NCI-H2107 (cell line): Measurements from ENCODE around the gene DMD.

Experiments
- DNase-seq: peaks from one replicate; lab custom pipeline; 2025; lab: John Stamatoyannopoulos, UW

Gene DMD

DNA sequence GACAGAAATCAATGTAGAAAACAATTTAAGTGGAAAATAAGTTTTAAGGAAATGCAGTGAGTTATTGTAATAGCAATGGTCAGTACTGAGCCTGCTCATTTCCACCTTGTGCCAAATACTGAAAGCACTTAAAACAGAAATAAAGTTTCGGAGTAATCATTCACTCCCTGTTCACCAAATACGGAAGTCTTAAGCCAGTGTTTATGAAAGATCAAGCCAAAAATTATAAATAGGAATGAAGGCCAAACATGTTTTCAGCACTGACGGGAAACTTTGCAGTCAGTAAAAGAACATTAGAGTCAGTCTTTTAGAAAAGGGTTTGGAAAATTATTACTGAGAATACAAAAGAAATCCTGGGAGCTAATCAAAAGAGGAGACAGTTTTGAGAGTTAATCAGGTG, 178.6 kb downstream of the DMD start:
- DNase-seq = no peak

DNA sequence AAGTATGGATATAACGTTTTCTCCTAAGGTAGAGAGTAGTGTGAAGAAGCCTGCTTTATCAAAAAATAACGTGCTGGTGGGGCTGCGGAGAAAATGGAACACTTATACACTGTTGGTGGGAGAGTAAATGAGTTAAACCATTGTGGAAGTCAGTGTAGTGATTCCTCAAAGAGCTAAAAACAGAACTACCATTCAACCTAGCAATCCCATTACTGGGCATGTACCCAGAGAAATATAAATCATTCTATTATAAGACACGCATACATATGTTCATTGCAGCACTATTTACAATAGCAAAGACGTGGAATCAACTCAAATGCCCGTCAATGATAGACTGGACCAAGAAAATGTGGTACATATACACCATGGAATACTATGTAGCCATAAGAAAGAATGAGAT, 196.4 kb downstream of the DMD start:
- no peak for DNase-seq

DNA sequence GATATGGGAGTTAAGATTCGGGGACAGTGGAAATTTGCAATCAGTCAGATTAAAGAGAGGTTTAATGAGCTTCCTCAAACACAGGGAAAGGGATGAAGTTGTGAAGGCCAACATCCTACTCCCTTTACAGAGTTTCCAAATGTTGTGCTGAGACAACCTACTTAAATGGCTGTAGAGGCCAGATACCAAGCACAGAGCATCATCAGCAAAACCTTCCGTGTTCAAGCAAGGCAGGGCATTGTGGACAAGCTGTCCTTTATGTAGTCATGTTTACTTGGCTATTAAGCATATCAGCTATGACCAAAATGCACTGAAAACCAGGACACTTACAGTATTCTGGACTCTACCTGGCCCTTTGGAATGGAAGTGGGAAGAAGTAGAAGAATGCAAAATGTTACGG, 197.3 kb downstream of the DMD start:
- DNase-seq = no peak

DNA sequence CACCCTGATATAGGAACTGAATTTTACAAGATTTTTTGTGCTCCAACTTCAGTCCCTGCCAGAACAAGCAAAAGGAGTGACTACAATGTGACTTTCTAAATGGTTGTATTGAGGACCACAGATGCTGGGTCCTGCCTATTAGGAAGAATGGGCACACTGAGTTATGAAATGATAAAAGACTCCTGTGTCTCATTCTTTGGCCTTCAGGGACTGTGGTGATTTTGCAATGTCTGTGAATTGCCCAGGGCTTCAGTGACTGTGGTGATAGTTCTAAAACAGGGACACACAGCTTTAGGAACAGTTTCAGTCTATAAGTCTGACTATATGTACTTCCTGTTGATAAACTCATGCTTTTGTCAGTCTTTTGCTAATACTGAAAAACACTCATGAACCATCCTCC, 210.2 kb downstream of the DMD start:
- no peak for DNase-seq

DNA sequence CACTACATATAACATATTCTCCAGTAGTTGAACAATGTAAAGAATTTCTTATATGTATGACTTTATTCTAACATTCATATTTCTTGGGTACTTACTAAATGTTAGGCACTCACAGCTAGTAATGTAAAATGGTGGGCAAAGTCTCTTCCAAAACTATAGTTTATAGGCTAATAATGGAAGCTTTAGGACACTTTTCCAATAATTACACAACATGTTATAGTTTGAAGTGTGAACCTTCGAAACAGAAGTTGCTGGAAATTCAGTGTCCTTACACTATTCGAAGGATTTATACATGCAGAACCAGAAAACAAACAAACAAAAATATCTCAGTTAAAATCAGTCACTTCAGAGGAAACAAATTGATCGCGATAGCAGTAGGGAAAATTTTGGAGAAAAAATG, 212.6 kb downstream of the DMD start:
- no peak for DNase-seq

DNA sequence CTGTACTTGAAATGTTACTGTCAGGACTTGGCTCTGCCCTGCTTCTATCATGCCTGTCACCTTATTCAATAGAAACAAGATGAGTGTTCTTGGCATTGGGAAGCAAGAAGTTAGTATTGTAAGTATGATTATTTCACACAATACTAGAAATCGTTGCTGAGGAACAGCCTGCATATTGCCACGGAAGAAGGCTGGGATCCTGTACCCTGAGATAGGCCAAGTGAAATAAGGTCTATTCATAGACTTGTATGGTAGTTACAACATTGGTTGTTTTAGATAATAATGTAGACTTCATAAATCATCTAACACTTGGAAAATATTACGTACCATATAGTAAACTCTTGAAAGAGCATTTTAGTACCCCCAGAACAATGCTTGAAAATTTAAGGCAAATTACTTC, 215.9 kb downstream of the DMD start:
- DNase-seq = no peak

DNA sequence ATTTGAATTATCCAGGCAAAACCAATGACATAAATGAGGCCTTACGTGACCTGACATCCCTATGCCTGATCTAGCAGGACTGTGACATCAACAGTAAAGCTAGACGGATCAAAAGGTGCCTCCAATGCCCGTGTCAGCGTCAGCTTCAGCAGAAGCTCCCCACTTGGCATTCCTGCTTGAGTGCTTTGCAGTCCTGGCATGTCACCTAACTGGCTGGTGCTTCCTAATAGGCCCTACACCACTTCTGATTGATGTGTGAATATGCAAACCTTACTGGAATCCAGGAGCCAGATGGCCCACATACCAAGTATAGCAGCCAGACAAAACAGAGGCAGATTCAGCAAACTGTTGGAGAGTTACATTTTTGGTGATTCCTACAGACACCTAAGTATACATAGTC, 224.2 kb downstream of the DMD start:
- no peak for DNase-seq

DNA sequence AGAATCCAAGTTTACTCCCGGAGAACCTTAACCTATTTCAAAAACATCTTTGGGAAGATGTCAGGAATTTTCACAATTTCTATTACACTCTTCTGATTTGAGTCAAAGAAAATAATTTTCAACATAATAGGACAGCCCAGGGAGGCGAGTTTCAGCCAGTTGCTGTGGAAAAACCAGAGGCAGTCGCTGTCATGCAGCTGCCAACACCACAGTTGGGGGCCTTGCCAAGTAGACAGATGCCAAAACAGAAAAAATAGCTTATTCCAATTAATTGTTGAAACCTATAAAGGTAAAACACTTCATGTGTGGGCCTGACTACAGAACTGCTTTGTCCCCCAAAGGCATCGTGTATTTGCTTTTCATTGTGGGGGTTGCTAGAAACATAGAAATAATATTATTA, 225.8 kb downstream of the DMD start:
- DNase-seq = no peak

DNA sequence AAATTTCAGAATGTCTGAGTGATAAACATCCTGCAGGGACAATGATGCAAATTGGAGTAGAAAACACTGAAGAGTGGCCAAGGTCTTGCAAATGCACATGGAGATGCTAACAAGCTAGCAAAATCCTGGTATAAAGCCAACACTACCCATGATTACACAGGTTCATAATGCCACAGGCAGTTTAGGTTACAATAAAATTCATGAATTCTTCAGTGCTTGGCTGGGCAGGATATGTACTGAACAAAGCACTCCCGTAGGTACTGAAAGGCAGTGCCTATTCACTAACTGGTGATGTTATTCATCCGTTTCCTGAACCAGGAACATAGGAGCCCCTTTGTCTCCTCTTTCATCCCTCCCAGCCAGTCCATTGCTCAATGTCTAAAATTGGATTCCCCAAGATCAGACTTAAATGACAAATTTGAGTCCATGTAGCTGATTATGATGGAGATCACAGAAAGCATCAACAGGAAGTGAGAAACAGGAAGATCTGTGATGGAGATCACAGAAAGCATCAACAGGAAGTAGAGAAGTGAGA, 244.5 kb downstream of the DMD start:
- DNase-seq = no peak

DNA sequence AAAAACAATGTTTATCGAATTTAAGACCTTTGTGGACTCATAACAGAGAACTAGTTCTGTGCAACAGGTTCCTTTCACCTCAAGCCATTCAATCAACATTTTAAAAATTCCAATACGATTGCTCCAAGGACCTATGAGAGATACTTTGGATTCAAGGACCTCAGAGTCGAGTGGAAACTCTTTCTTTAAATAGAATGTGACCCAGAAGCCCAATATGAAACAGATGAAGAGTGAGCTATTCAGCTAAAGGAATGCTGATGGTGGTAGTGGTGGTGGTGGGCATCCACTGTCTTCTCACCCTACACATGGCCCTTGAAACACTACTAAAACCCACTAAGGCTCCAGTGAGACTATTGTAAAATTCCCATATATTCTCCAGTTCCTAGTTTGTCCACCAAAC, 257.2 kb downstream of the DMD start:
- DNase-seq = no peak

DNA sequence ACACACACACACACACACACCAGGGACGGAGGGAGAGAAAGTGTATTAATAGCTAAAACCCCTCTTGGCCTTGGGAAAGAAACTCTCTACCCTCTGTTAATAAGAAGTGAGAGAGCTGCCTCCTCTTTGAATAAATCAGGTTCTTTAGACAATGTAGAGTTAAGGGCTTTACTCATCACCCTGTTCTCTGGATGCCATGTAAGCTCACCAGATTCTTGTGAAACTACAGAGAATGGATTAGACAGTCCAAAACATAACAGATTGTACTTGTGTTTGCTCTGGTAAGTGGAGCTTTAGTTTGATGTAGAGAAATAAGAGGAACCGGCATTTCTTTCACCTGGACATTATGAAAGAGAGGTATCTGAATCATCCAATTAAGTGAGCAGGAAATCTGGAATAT, 263.2 kb downstream of the DMD start:
- no peak for DNase-seq

DNA sequence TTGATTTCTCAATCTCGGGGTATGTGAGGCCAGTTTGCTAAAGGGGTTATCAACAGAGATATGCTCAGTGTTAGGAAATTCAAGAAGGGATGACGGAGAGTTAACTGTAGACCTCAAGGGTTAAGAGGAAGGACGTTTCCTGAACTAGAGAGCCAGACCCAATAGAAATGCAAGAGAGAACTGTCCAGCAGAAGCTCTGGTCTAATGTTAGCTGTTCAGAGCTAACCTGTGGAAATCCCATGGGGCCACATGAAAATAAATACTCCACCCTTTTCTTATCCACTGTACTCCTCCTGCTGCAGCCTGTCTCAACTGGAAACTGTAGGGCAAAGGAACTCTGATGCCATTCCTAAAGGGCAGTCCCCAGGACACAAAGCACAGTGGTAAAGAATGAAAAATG, 274.3 kb downstream of the DMD start:
- DNase-seq = no peak

DNA sequence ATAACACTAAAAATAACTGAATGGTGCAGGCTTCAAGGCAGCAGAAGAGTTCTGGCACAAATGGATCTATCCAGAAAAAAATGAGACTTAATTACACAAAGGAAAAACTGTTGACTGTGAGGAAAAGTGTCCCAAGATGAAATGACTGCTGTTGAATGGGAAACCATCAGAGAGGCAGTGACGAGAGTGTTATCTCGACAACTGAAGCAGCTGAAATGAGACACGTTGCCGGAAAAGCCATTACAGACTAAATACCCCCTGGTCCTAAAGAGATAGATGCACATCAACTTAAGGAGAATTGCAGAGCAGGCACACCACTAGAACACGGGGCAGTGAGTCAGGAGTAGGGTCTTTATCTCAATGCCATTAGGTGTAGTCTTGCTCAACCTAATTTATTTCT, 277.8 kb downstream of the DMD start:
- DNase-seq = no peak

DNA sequence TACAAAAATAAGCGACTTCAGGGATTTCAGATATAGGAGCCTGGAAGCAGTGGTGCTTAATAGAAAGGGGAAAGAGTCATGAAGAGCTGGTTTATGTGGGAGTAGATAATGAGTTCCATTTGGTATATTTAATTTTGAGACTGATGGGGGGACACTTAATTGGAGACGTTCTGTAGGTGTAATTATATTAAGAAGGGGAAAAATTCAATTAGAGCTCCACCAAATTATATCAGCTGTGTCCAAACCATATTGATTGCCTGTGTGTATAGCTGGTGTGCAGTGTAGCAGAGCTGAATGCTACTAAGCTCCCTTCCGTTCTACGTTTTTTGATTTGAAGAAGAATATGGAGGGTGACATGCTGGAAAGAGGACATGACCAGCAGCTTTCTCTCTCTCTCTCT, 282.3 kb downstream of the DMD start:
- no peak for DNase-seq

DNA sequence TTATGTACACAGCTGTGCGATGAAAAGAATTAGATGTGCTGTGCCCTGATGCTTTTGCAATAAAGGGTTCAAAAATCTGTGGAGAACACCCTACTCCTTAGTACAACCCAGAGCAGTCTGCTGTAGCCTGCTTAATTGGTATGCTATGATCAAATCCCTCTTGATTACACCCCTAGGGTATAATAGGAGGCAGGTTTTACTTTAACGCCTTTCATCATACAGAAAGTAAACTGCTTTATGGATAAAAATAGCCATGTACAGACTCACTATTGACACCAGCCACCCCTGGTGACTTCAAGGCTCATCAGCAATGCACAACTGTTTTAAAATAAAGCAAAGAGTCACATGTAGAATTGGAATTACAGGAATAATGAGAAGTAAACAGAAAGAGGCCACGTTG, 315.3 kb downstream of the DMD start:
- no peak for DNase-seq

DNA sequence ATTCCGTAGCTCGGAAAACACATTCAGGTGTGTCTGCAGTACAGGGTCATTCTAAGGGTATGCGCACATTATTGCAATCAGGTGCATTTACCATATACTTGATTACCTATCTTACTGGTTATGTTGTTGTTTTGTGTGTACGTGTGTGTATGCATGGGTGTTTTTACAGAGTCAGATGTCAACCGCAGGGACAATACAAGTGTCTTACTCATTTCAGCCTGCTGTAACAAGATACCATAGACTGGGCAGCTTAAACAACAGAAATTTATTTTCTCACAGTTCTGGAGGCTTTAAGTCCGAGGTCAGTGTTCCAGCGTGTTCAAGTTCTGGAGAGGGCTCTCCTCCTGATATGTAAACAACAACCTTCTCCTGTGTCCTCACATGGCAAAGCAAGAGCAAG, 316.7 kb downstream of the DMD start:
- no peak for DNase-seq

DNA sequence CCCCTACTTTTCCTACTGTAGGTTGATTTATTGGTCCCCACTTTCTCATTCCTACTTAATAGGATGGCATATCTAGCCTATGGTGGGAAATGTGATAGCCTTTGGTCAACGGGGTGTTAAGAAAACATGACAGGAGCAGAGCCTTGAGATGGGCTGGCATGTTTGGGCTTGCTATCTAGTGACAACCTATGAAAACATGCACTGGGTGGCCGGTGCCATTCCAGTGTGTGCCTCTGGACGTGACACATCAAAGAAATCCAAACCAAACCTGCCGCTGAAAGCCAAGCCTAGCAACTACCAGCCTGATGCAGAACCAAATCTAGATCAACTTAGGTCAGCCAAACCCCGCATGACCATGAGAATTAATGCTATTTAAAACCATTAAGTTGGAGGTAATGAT, 317.6 kb downstream of the DMD start:
- DNase-seq = no peak

DNA sequence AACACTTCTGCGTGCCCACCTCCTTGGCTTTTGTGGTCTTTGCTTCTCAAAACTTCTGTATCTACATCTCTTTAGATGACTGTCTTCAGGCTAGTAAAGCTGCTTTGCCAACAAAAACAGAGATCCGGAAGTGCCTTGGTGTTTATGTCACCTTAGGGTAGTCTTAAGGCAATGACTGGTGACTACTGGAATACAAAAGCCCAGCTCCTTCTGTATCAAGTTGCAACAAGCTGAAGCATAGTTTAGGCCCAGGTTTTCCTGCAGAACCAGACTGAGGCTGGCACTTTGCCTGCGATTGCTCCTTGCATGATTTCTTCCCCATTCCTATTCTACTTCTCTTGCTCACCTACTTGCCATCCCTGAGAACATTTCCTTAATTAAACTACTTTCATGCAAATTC, 333.8 kb downstream of the DMD start:
- no peak for DNase-seq

DNA sequence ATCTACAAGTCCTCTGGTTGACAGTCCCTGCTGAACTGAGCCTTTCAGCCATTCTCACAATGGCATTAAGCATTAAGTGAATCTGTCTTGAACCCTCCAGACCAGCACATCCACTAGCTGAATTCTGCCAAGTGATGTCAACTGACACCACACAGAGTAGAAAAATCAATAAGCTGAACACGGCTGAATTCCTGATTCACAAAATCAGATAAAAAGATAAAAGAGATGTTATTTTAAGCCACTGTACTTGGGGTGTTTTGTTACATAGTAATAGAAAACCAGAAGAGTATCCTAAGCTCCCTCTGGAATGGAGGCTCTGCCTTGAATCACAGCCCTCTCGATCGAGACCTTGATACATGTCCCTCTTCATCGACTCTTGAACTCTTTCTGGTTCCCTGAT, 336.5 kb downstream of the DMD start:
- no peak for DNase-seq

DNA sequence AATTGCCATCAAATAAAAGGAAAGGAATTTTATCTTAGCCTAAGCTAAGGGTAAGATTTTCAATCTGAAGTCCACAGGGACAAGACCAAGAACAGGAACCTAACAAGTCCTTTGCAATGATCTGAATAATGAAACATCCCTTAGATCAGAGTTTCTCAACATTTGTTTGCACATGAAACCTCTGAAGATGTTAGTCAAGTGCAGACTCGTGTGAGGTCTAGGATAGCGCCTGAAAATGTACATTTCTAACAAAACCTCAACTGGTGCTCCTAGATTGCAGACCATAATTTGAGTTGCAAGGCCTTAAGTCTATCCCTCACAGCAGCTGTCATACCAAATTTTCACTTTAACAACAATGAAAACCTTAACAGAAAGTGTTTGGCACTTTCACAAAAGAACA, 337.6 kb downstream of the DMD start:
- DNase-seq = no peak

DNA sequence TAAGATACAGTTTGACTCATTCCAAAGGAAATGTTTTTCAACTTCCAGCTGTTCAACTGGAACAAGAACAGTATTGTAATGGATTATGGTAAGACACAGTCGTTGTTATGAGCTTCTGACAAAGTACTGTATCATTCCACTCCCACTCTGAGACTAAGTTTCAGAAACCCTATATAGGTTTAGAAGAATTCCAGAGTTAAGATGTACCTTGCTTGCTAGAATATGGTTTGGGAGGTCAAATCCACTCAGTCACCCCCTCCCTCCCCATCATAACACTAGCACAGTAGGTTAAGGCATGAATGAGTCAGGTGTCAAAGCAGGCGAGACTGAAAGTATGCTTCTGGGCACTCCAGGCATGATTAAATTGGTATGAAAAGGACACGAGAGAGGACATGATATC, 339.7 kb downstream of the DMD start:
- DNase-seq = no peak

DNA sequence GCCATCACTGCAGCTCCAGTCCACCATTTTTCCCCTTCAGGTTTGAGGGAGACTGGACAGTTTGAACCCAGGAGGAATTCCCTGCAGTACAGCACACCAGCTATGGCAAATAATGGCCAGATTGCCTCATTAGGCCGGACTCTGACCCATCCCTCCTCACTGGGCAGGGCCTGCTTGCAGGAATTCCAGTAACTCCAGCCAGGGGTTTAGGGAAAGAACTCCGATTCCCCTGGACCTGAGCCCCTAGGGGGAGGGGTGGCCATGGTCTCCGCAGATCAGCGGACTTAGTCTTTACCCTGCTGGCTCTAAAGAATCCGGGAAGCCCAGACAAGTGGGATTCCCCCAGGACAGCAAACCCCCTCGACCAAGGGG, 342.8 kb downstream of the DMD start:
- no peak for DNase-seq

DNA sequence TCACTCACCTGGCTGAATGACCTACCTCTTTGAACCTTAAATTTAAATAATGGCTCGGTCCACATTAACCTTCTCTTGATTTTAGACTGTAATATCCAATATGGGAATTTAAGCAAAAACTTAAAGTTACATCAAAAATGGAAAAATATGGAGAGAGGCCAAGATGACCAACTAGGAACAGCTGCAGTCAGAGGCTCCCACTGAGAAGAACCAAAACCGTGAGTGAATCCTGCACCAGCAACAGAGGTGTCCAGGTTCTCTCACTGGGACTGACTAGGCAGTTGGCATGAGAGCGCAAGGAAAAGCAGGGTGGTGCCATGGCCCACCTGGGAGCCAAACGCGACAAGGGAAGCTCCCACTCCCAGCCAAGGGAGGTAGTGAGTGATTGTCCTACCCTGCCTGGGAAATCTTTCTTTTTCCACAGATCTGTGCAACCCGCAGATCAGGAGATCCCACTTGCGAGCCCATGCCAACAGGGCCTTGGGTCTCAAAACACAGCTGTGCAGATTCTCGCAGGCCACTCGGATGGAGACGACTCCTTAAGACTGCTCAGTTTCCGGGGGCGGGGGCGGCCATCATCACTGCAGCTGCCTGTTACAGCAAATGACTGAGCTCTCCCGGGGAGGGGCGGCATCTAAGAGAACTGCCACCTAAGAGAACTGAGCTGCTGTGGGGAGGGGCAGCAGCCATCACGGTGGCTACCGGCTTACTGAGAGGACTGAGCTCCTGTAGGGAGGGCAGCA, 343.4 kb downstream of the DMD start:
- DNase-seq = no peak

DNA sequence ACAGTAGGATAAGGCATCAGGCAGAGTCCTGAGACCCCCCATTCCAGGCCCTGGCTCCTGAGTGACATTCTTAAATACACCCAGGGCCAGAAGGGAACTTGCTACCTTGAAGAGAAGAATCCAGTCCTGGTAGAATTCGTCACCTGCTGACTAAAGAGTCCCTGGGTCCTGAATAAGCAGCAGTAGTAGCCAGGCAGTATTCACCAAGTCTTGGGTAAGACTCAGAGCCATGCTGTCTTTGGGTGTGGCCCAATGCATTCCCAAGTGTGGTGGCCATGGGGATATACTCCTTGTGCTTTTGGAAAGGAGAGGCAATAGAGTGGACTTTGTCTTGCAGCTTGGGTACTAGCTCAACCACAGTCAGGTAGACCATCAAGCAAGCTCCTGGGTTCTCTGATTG, 359.1 kb downstream of the DMD start:
- DNase-seq = no peak

DNA sequence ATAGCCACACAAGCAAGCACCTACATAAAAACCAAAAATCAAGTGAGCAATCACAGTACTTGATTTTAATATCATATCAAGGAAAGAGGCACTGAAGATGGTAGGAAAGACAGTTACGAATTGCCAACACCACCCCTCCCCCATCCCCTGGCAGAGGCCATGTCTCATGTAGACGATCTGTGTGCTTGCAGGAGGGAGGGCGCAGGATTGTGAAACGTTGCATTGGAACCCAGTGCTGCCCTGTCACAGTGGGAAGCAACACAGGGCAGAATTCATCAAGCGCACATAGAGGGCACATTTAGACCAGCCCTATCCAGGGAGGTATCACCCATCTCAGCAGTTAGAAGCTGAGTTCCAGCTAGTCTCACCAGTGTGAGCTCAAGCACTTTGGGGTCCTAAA, 359.8 kb downstream of the DMD start:
- DNase-seq = no peak
